GM12874 (cell line): Measurements from ENCODE around the gene IL10RA.

Source experiments
- TF ChIP-seq, protein P1 (sequence below): IDR thresholded peaks from 2 replicates; pipeline ENCODE4 v1.5.1; 2011; ENCODE audit warnings: low read depth, mild to moderate bottlenecking, control low read depth, low read length, moderate library complexity; ENCODE audit not compliant: insufficient read depth

IL10RA gene

DNA sequence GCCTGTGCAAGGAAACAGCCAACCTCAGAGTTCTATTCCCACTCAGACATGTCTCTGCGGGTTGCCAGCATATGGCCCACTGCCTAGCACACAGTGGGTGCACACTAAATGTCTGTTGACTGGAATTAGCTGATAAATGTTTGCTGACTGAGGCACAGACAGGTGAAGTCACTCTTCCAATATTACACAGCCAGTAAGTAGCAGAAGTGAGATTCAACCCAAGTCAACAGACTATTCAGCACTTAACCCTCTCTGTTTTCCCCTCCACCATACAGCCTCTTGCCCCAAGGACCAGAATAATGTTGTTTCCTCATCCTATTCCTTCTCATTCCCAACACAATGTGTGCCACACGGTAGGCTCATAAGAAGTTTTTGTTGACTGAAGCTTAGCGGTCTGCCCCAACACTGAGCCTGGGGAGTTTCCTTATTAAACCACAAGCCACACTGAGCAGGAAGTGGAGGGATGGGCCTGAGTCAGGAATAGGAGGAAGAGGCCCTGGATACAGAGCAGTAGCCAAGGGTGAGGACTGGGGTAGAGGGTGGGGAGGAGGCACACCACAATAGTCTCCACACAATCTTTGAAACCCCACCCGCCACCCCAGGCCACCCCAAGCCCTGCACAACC is 15.7 kb upstream of the IL10RA start:
- TF ChIP-seq, protein P1, sequence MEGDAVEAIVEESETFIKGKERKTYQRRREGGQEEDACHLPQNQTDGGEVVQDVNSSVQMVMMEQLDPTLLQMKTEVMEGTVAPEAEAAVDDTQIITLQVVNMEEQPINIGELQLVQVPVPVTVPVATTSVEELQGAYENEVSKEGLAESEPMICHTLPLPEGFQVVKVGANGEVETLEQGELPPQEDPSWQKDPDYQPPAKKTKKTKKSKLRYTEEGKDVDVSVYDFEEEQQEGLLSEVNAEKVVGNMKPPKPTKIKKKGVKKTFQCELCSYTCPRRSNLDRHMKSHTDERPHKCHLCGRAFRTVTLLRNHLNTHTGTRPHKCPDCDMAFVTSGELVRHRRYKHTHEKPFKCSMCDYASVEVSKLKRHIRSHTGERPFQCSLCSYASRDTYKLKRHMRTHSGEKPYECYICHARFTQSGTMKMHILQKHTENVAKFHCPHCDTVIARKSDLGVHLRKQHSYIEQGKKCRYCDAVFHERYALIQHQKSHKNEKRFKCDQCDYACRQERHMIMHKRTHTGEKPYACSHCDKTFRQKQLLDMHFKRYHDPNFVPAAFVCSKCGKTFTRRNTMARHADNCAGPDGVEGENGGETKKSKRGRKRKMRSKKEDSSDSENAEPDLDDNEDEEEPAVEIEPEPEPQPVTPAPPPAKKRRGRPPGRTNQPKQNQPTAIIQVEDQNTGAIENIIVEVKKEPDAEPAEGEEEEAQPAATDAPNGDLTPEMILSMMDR: no peak

DNA sequence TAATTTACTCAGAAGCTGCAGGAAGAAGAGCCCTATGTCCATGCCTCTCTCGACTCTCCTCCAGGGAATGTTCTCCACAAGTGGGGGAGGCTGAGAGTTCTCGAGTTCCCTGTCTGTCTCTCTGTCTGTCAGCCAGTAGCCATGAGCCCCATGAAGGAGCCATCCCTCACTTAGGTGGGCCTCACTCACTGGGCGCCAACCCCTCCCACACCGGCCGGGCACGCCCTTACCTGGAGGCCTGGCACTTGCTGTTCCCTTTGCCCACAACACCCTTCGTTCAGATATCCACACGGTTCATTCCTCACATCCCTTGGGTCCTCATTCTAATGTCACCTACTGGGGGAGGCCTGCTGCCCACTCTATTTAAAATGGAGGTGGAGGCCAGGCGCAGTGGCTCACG is 14.2 kb upstream of the IL10RA start:
- TF ChIP-seq, protein P1: no peak

DNA sequence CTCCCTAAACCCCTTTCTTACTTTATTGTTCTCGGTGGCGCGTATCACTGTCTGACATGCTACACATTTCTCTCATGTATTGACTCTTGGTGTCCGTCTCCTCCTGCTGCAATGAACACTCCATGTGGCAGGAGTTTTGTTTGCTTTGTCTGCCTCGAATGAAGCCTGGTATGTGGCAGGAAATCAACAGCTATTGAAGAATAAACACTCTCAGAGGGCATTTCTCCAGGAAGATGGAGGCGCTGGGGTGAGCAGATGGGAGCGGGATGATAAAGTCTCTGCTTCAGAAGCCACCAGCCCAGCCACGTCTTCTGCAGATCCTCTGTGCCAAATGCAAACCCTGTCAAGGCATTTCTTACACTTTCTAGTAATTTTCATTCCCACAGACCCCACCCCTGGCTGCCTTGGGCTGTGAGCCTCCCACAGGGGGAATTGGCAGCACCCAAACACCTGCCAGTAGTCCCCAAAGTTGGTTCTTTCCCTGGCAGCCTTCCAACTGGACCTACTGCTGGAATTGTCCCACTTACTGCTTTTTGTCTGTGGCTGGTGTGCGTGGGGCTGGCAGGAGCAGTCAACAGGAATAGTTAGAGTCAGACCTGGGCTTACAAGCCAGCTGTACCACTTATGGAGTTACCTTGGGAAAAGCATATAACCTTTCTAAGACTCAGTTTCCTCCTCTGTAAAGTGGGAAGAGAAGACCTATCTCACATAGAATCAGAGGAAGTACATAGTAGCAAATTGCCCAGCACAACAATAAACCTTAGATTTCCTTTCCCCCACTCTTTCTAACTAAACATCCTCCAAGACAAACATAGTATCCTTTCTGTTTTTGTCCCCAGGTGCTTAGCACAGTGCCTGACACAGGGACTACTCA is 13.3 kb upstream of the IL10RA start:
- TF ChIP-seq, protein P1: no peak

DNA sequence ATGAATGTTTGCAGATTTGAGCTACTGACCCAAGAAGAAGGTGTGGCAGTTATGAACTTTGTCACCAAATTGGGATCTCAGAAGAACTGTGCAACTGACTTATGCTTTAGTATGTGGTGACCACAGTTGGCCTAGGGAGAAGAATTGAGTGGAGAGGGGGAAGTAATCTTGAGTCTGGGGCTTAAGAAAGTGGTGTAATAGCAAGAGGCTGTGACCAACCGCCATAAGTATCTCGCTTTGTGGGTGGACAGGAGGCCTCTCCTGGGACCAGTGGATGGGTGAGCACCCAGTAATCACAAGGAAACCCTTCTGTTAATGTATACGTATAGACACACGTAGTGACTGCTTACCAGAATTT is 12.7 kb upstream of the IL10RA start:
- TF ChIP-seq, protein P1: no peak

DNA sequence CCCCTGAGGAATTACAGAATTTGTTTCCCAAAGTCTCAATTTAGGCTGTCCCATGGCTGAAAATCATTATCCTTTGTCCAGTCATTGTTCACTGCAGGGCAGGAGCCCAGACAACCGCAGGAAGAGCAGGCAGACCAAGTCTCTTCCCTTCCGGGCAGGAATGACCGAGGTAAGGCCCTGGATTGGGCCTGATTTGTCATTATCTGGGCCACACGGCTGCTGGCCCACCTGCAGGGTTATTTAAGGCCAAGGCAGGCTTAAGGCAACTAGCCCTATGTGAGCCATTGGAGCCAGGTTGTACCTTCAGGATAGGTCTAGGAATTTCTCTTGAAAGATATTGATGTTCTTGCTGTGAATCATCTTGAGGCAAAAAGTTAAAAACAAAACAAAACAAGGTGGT is 9.7 kb upstream of the IL10RA start:
- TF ChIP-seq, protein P1: no peak

DNA sequence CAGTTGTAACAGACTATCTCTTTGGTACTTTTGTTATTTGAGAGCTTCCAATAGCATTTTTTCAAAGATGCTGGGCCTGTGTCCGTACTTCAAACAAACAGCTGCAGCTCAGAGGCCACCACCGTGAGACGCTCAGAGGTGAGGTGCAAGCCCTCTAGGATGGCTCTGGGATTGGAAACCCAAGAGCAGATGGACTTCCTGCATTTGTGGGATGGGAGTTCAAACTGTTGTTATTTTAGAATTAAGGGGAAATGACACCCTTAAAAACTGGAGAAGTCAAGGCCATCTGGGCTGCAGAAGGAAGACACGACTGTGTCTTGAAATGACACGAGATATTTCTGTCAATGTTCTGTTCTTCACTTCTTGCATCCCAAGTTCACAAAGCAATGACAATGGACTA is 9.2 kb upstream of the IL10RA start:
- TF ChIP-seq, protein P1: no peak

DNA sequence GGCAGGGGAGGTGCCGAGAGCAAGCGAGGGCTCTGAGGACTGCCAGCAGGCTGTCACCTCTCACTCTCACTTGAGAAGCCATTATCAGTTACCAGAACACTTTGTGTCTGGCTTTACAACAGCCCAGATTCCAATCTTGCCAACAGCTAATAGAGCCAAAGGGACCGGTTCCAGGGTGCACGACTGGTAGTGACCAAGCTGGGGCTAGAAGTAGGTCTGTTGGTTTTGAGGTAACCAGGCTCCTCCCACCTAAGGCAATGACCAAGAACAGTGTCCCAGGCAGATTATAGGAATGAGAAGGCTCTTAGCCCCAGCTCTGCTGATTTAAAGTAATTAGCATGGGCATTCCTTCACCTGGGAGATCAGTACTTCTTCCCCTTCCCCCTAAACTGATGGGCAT is 7.2 kb upstream of the IL10RA start:
- TF ChIP-seq, protein P1: no peak
